CD4-positive, alpha-beta T cell treated with Interleukin-6 at 100 ng/mL for 8 hours (primary cell): ENCODE measurements around the gene MEAF6.

Experiments used
- DNase-seq: peaks from one replicate; pipeline ENCODE4 v3.0.0-alpha.2; 2020; ENCODE audit warnings: mixed read lengths, low spot score

The MEAF6 gene

GRCh38 chr1:37484325-37485051 is 30.1 kb downstream of the MEAF6 start:
- DNase-seq, result no peak

GRCh38 chr1:37483785-37484184 is 30.8 kb downstream of the MEAF6 start:
- no peak for DNase-seq

- no peak for DNase-seq
These were observed 31.5 kb downstream of the MEAF6 start for GRCh38 chr1:37482796-37483744.

- no peak for DNase-seq
These were observed 32.4 kb downstream of the MEAF6 start for GRCh38 chr1:37482004-37482785.

GRCh38 chr1:37481289-37482003 is 33.1 kb downstream of the MEAF6 start:
- no peak for DNase-seq

- no peak for DNase-seq
These were observed 33.8 kb downstream of the MEAF6 start for GRCh38 chr1:37480581-37481288.

GRCh38 chr1:37480125-37480466 is 34.5 kb downstream of the MEAF6 start:
- no peak for DNase-seq

GRCh38 chr1:37479255-37480124 is 35.1 kb downstream of the MEAF6 start:
- DNase-seq, result peak; percentile 93

- peak; percentile 59 for DNase-seq
These were observed 35.7 kb downstream of the MEAF6 start for GRCh38 chr1:37478890-37479254.

- peak; percentile 47 for DNase-seq
These were observed 36.1 kb downstream of the MEAF6 start for GRCh38 chr1:37478451-37478881.

GRCh38 chr1:37477946-37478345 is 36.6 kb downstream of the MEAF6 start:
- DNase-seq, result no peak

- DNase-seq, result peak; percentile 87
These were observed 37.2 kb downstream of the MEAF6 start for GRCh38 chr1:37477198-37477931.

GRCh38 chr1:37476460-37477197 is 37.9 kb downstream of the MEAF6 start:
- no peak for DNase-seq

GRCh38 chr1:37476087-37476452 is 38.5 kb downstream of the MEAF6 start:
- DNase-seq, result no peak

- DNase-seq, result no peak
These were observed 39.0 kb downstream of the MEAF6 start for GRCh38 chr1:37475380-37476086.

GRCh38 chr1:37474697-37475379 is 39.7 kb downstream of the MEAF6 start:
- no peak for DNase-seq

GRCh38 chr1:37474046-37474696 is 40.4 kb downstream of the MEAF6 start, which contains the start of gene ZC3H12A:
ZC3H12A (plus strand) TSS chr1:37474580; CDS start chr1:37475497, 917 bp downstream.
- DNase-seq, result peak; percentile 93
